ENCODE measurements around the gene PRR5.
"Not testable (repeated sequence)": the region's sequence is repeated elsewhere in the genome, so short reads cannot be mapped to it uniquely, and the experiment has no call there.

The PRR5 gene

GRCh38 chr22:44736581-44737405, 34.8 kb downstream of the PRR5 start:
- DNase-seq: no peak

GRCh38 chr22:44737406-44738346, 35.7 kb downstream of the PRR5 start:
- no peak for DNase-seq

GRCh38 chr22:44738347-44738715, 36.3 kb downstream of the PRR5 start:
- DNase-seq: no peak

GRCh38 chr22:44739024-44739423, 37.0 kb downstream of the PRR5 start:
- no peak for DNase-seq

GRCh38 chr22:44739666-44740065, 37.7 kb downstream of the PRR5 start:
- not testable (repeated sequence) for DNase-seq

GRCh38 chr22:44740307-44740706, 38.3 kb downstream of the PRR5 start:
- no peak for DNase-seq

GRCh38 chr22:44741929-44742328, 39.9 kb downstream of the PRR5 start:
- no peak for DNase-seq

GRCh38 chr22:44743247-44743646, 41.2 kb downstream of the PRR5 start:
- DNase-seq: no peak

- DNase-seq: no peak
Observed at GRCh38 chr22:44743804-44744211, 41.8 kb downstream of the PRR5 start.

GRCh38 chr22:44745853-44746789, 44.1 kb downstream of the PRR5 start:
- DNase-seq: no peak

GRCh38 chr22:44747784-44748127, 45.8 kb downstream of the PRR5 start:
- DNase-seq: not testable (repeated sequence)

- no peak for DNase-seq
Observed at GRCh38 chr22:44748524-44748923, 46.5 kb downstream of the PRR5 start.

- DNase-seq: no peak
Observed at GRCh38 chr22:44750481-44750880, 48.5 kb downstream of the PRR5 start.

GRCh38 chr22:44752285-44753188, 50.5 kb downstream of the PRR5 start, which contains the start of gene ARHGAP8:
Gene ARHGAP8 (plus strand): TSS chr22:44752575. CDS start chr22:44786528, 33,953 bp downstream.
- DNase-seq: no peak

GRCh38 chr22:44753189-44754042, 51.4 kb downstream of the PRR5 start:
- DNase-seq: no peak

GRCh38 chr22:44754998-44755397, 53.0 kb downstream of the PRR5 start:
- no peak for DNase-seq

- DNase-seq: no peak
Observed at GRCh38 chr22:44755417-44755816, 53.4 kb downstream of the PRR5 start.

- no peak for DNase-seq
Observed at GRCh38 chr22:44755956-44756361, 54.0 kb downstream of the PRR5 start.

- no peak for DNase-seq
Observed at GRCh38 chr22:44758344-44758973, 56.5 kb downstream of the PRR5 start.

GRCh38 chr22:44759001-44759400, 57.0 kb downstream of the PRR5 start:
- DNase-seq: no peak

Data from SW 1271 (cell line).